H9 (cell line): ENCODE measurements around the gene VPS26A. TPM values are rescaled to one million over a fixed set of nuclear protein-coding genes. Genes with fewer than 3 reads are reported as not detected.

ENCODE experiments used
- DNase-seq: peaks from one replicate; pipeline ENCODE4 v3.0.0-alpha.2; 2017
- H2AFZ ChIP-seq: one replicate; pipeline ENCODE4 v1.6.1; 2013; ENCODE audit warnings: mild to moderate bottlenecking, low read length, control low read depth, moderate library complexity
- H2AK5ac ChIP-seq: 2 replicates; pipeline ENCODE4 v1.6.1; 2013; ENCODE audit warnings: low read length, control low read depth, mixed read lengths; ENCODE audit not compliant: insufficient read length
- H2BK120ac ChIP-seq: one replicate; pipeline ENCODE4 v1.6.1; 2013; ENCODE audit warnings: low read depth, mild to moderate bottlenecking, low read length, control low read depth, inconsistent platforms; ENCODE audit not compliant: poor library complexity, severe bottlenecking
- H2BK12ac ChIP-seq: 2 replicates; pipeline ENCODE4 v1.6.1; 2013; ENCODE audit warnings: low read length, control low read depth, mixed read lengths, low read depth; ENCODE audit not compliant: insufficient read length
- H2BK15ac ChIP-seq: 2 replicates; pipeline ENCODE4 v1.6.1; 2013; ENCODE audit warnings: low read depth, low read length, control low read depth
- H2BK20ac ChIP-seq: one replicate; pipeline ENCODE4 v1.6.1; 2013; ENCODE audit warnings: low read depth, mild to moderate bottlenecking, low read length, control low read depth, inconsistent platforms; ENCODE audit not compliant: poor library complexity, severe bottlenecking
- H2BK5ac ChIP-seq: 2 replicates; pipeline ENCODE4 v1.6.1; 2013; ENCODE audit warnings: low read length, control low read depth, mixed read lengths; ENCODE audit not compliant: insufficient read length
- H3K14ac ChIP-seq: 2 replicates; pipeline ENCODE4 v1.6.1; 2013; ENCODE audit warnings: low read length, control low read depth; ENCODE audit not compliant: insufficient read depth
- H3K18ac ChIP-seq: 2 replicates; pipeline ENCODE4 v1.6.1; 2013; ENCODE audit warnings: low read depth, mild to moderate bottlenecking, mixed read lengths, low read length, control low read depth; ENCODE audit not compliant: insufficient read length
- H3K23ac ChIP-seq: 2 replicates; pipeline ENCODE4 v1.6.1; 2013; ENCODE audit warnings: low read length, control low read depth, mixed read lengths, low read depth; ENCODE audit not compliant: insufficient read length
- H3K23me2 ChIP-seq: 2 replicates; pipeline ENCODE4 v1.6.1; 2013; ENCODE audit warnings: low read depth, mild to moderate bottlenecking, mixed read lengths, low read length, control low read depth; ENCODE audit not compliant: insufficient read length, poor library complexity, severe bottlenecking
- H3K27ac ChIP-seq: 2 replicates; pipeline ENCODE4 v1.5.1; 2013; ENCODE audit warnings: low read length, control low read depth, mixed read lengths, low read depth; ENCODE audit not compliant: insufficient read length
- H3K27me3 ChIP-seq: 2 replicates; pipeline ENCODE4 v1.6.1; 2013; ENCODE audit warnings: low read length, control low read depth, inconsistent platforms; ENCODE audit not compliant: insufficient read depth
- H3K4ac ChIP-seq: 2 replicates; pipeline ENCODE4 v1.6.1; 2013; ENCODE audit warnings: low read depth, mild to moderate bottlenecking, control low read depth, inconsistent platforms, low read length, moderate library complexity
- H3K4me1 ChIP-seq: 2 replicates; pipeline ENCODE4 v1.6.1; 2013; ENCODE audit warnings: low read length, control low read depth, inconsistent platforms; ENCODE audit not compliant: insufficient read depth
- H3K4me2 ChIP-seq: 2 replicates; pipeline ENCODE4 v1.6.1; 2013; ENCODE audit warnings: low read length, control low read depth, mixed read lengths; ENCODE audit not compliant: insufficient read length, insufficient read depth
- H3K56ac ChIP-seq: 2 replicates; pipeline ENCODE4 v1.6.1; 2013; ENCODE audit warnings: low read depth, mild to moderate bottlenecking, mixed read lengths, low read length, control low read depth; ENCODE audit not compliant: insufficient read length
- H3K79me1 ChIP-seq: 2 replicates; pipeline ENCODE4 v1.6.1; 2013; ENCODE audit warnings: low read depth, mild to moderate bottlenecking, moderate library complexity, low read length, control low read depth, inconsistent platforms; ENCODE audit not compliant: insufficient read depth, poor library complexity, severe bottlenecking
- H3K79me2 ChIP-seq: 2 replicates; pipeline ENCODE4 v1.6.1; 2013; ENCODE audit warnings: low read length, control low read depth, inconsistent platforms; ENCODE audit not compliant: insufficient read depth
- H3K9ac ChIP-seq: 2 replicates; pipeline ENCODE4 v1.6.1; 2013; ENCODE audit warnings: low read length, control low read depth, mixed read lengths; ENCODE audit not compliant: insufficient read length; ENCODE audit errors: extremely low read depth
- H3K9me3 ChIP-seq: one replicate; pipeline ENCODE4 v1.6.1; 2013; ENCODE audit warnings: low read depth, low read length, inconsistent platforms; ENCODE audit not compliant: control insufficient read depth
- H3T11ph ChIP-seq: one replicate; pipeline ENCODE4 v1.6.1; 2013; ENCODE audit warnings: mild to moderate bottlenecking, low read length, control low read depth, inconsistent platforms
- H4K20me1 ChIP-seq: one replicate; pipeline ENCODE4 v1.6.1; 2013; ENCODE audit not compliant: control insufficient read depth, insufficient read length, insufficient read depth
- H4K5ac ChIP-seq: 2 replicates; pipeline ENCODE4 v1.6.1; 2013; ENCODE audit warnings: low read depth, mild to moderate bottlenecking, mixed read lengths, low read length, control low read depth; ENCODE audit not compliant: insufficient read length
- H4K8ac ChIP-seq: replicated peaks from 2 replicates; pipeline ENCODE4 v1.6.1; 2013; ENCODE audit warnings: low read length, control low read depth, mixed read lengths, low read depth; ENCODE audit not compliant: insufficient read length
- H4K91ac ChIP-seq: 2 replicates; pipeline ENCODE4 v1.6.1; 2013; ENCODE audit warnings: low read depth, mild to moderate bottlenecking, moderate library complexity, mixed read lengths, low read length, control low read depth; ENCODE audit not compliant: insufficient read length
- H3K27ac Mint-ChIP-seq, 3 experiments: 2 replicates in 2 of 3; 3 replicates in 1 of 3; pipeline ENCODE4 v1.8.0; 2020 to 2021; ENCODE audit warnings: mixed read lengths in 3 of 3, mild to moderate bottlenecking in 1 of 3, moderate library complexity in 1 of 3
- H3K27me3 Mint-ChIP-seq: 2 replicates; pipeline ENCODE4 v1.8.0; 2021; ENCODE audit warnings: low read depth, mild to moderate bottlenecking, moderate library complexity, mixed read lengths
- H3K36me3 Mint-ChIP-seq, 3 experiments: 2 replicates in 2 of 3; 3 replicates in 1 of 3; pipeline ENCODE4 v1.8.0; 2020 to 2021; ENCODE audit warnings: low read depth in 3 of 3, mixed read lengths in 3 of 3; ENCODE audit not compliant: insufficient read depth in 1 of 3
- H3K4me1 Mint-ChIP-seq, 2 experiments: 2 replicates each; pipeline ENCODE4 v1.8.0; 2020; ENCODE audit warnings: mixed read lengths in 2 of 2
- H3K4me3 Mint-ChIP-seq, 2 experiments: 2 replicates in 1 of 2; 3 replicates in 1 of 2; pipeline ENCODE4 v1.8.0; 2020 to 2021; ENCODE audit warnings: mild to moderate bottlenecking in 2 of 2, mixed read lengths in 2 of 2, moderate library complexity in 1 of 2
- H3K9me3 Mint-ChIP-seq, 2 experiments: 2 replicates in 1 of 2; 3 replicates in 1 of 2; pipeline ENCODE4 v1.8.0; 2020; ENCODE audit warnings: mild to moderate bottlenecking in 2 of 2, mixed read lengths in 2 of 2, moderate library complexity in 1 of 2
- WGBS: extraction: QIAGEN DNeasy Blood & Tissue Kit; methylation state at CpG from one replicate; pipeline ENCODE4 v1.1.7; 2013; ENCODE audit warnings: missing lambda C conversion rate, low lambda C conversion rate, mixed read lengths; ENCODE audit not compliant: insufficient read length; ENCODE audit errors: extremely low coverage; 5-methylcytosine and 5-hydroxymethylcytosine counted together
- total RNA-seq: library from RNA; stranded (reverse); gene quantifications from 2 replicates; pipeline ENCODE4 v1.2.1, GENCODE V29; 2021
- TF ChIP-seq, protein P1 (sequence below): fragments of 200-600 bp; sonication (generic); conservative IDR thresholded peaks from 3 replicates; pipeline ENCODE4 v1.8.0; 2021; ENCODE audit warnings: antibody characterized with exemption, mild to moderate bottlenecking

The VPS26A gene
- total RNA-seq, 1 experiment from 2014 or later = 41.8 TPM

- TF ChIP-seq, protein P1, sequence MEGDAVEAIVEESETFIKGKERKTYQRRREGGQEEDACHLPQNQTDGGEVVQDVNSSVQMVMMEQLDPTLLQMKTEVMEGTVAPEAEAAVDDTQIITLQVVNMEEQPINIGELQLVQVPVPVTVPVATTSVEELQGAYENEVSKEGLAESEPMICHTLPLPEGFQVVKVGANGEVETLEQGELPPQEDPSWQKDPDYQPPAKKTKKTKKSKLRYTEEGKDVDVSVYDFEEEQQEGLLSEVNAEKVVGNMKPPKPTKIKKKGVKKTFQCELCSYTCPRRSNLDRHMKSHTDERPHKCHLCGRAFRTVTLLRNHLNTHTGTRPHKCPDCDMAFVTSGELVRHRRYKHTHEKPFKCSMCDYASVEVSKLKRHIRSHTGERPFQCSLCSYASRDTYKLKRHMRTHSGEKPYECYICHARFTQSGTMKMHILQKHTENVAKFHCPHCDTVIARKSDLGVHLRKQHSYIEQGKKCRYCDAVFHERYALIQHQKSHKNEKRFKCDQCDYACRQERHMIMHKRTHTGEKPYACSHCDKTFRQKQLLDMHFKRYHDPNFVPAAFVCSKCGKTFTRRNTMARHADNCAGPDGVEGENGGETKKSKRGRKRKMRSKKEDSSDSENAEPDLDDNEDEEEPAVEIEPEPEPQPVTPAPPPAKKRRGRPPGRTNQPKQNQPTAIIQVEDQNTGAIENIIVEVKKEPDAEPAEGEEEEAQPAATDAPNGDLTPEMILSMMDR = no peak
- WGBS = no CpG with 5 or more reads among the region's 10 CpGs
- H3K56ac ChIP-seq = no peak overlapping the region
- Mint-ChIP-seq H3K27me3 (no peaks in the 10 kb centered on the region; the same call in 1 of the 2 replicates), H3K27ac (no peak overlapping the region), H3K4me1 (peaks cover 16 to 21% of the 10 kb centered on the region in 2 experiments), H3K9me3 (no peaks in the 10 kb centered on the region), H3K4me3 (no peak overlapping the region), H3K36me3 (no peaks in the 10 kb centered on the region)
- no peak overlapping the region for H2BK15ac ChIP-seq
- H4K20me1 ChIP-seq = no peaks in the 10 kb centered on the region
- no peak overlapping the region for H3K14ac ChIP-seq
- H4K91ac ChIP-seq = no peak overlapping the region
- no peaks in the 10 kb centered on the region for H3K79me2 ChIP-seq
- H4K8ac ChIP-seq = no peak overlapping the region
- H3K4me1 ChIP-seq = no peaks in the 10 kb centered on the region
- H3K27ac ChIP-seq = no peak overlapping the region
- H2BK5ac ChIP-seq = no peak overlapping the region
- no peak overlapping the region for H3K9ac ChIP-seq
- H3K23ac ChIP-seq = no peak overlapping the region
- H3K4ac ChIP-seq = no peak overlapping the region
- H3K4me2 ChIP-seq = no peak overlapping the region
- H2BK20ac ChIP-seq = no peak overlapping the region
- H3K79me1 ChIP-seq = no peaks in the 10 kb centered on the region
- H3T11ph ChIP-seq = no peak overlapping the region
- H3K18ac ChIP-seq = no peak overlapping the region
- no peaks in the 10 kb centered on the region for H3K9me3 ChIP-seq
- H2AFZ ChIP-seq = no peak overlapping the region
- no peak overlapping the region for H2BK12ac ChIP-seq
- H2AK5ac ChIP-seq = no peak overlapping the region
- H3K23me2 ChIP-seq = no peaks in the 10 kb centered on the region
- no peaks in the 10 kb centered on the region for H3K27me3 ChIP-seq
- no peak overlapping the region for H4K5ac ChIP-seq
- DNase-seq = no peak
- no peak overlapping the region for H2BK120ac ChIP-seq
These were observed 35.0 kb upstream of the VPS26A start for GRCh38 chr10:69088801-69089501.
